NT2/D1 (cell line): ENCODE data around the gene AP4M1.

Experiments used
- SUZ12 ChIP-seq: IDR thresholded peaks from 2 replicates; pipeline ENCODE4 v1.6.1; 2011; ENCODE audit not compliant: insufficient read length, insufficient read depth; ENCODE audit errors: extremely low read depth
- YY1 ChIP-seq: IDR thresholded peaks from 2 replicates; pipeline ENCODE4 v1.6.1; 2011; ENCODE audit not compliant: insufficient read length, insufficient read depth

- TF ChIP-seq SUZ12 (no peak), YY1 (no peak)
Observed at GRCh38 chr7:100154651-100155491, 53.4 kb downstream of the AP4M1 start.
